ENCODE results near the gene CCDC152.

- no peak for TF ChIP-seq POLR2AphosphoS5 (IDR thresholded peaks at IDR 0.05; ENCODE audit: low read depth)
- no peak for TF ChIP-seq CTCF (IDR thresholded peaks at IDR 0.05; ENCODE audit: insufficient read depth, low read length)
- TF ChIP-seq REST (IDR thresholded peaks at IDR 0.05; ENCODE audit: insufficient replicate concordance, low read depth), result no peak
Observed at GRCh38 chr5:42768106-42768504, 11.5 kb downstream of the CCDC152 start.

Measured in HL-60 (cell line).